B cell (primary cell): ENCODE results near the gene MUTYH.

Experiments
- CTCF ChIP-seq: fragments of 200-600 bp; IDR thresholded peaks from one replicate; pipeline ENCODE4 v1.8.0; 2022; ENCODE audit warnings: antibody characterized with exemption, mild to moderate bottlenecking
- EZH2 ChIP-seq: IDR thresholded peaks from 2 replicates; pipeline ENCODE4 v1.6.1; 2012; ENCODE audit warnings: borderline replicate concordance, low read depth, mild to moderate bottlenecking, moderate library complexity, low read length; ENCODE audit not compliant: insufficient read depth, poor library complexity, severe bottlenecking

- TF ChIP-seq CTCF (no peak), EZH2 (no peak)
Observed at GRCh38 chr1:45385302-45385701, 45.1 kb upstream of the MUTYH start.
